ENCODE data around the gene NLK.

DNA sequence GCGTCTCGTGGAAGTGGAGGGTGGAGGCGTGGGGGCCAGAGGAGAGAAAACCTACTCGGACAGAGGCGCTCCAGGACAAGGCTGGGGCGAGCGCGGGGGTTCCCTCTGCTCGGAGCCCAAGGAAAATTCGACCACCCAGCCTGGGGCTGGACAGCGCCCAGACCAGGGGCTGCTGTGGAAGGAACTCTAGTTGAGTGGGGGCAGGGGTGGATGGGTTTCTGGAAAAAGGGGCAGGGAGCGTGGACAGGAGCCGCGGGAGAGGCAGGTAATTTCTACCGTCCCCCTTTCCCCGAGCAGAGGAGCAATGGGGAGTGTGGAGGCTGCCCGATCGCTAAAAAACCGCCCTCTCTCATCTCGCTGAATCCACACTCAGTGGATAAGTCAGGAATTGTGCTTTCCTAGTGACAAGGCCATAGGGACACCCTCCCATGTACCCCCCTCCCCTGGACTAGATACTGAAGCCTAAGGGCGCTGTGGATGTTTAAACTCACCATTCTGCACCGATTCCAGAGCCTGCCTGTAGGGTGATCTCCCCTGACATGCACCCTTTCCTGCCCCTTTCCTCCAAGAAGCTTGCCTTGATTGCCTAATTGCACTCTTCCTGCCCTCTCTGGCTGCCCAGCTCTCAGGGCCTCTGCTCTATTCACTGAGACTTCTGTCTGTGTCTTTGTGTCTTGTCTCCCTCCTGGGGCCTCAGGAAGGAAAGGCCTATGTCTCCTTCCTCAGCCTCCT lies 185.8 kb downstream of the NLK start:
- TF ChIP-seq, protein P1, sequence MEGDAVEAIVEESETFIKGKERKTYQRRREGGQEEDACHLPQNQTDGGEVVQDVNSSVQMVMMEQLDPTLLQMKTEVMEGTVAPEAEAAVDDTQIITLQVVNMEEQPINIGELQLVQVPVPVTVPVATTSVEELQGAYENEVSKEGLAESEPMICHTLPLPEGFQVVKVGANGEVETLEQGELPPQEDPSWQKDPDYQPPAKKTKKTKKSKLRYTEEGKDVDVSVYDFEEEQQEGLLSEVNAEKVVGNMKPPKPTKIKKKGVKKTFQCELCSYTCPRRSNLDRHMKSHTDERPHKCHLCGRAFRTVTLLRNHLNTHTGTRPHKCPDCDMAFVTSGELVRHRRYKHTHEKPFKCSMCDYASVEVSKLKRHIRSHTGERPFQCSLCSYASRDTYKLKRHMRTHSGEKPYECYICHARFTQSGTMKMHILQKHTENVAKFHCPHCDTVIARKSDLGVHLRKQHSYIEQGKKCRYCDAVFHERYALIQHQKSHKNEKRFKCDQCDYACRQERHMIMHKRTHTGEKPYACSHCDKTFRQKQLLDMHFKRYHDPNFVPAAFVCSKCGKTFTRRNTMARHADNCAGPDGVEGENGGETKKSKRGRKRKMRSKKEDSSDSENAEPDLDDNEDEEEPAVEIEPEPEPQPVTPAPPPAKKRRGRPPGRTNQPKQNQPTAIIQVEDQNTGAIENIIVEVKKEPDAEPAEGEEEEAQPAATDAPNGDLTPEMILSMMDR (conservative IDR thresholded peaks at IDR 0.05; ENCODE audit: low read depth, low read length): no peak
- TF ChIP-seq EZH2phosphoT487 (IDR thresholded peaks at IDR 0.05; ENCODE audit: borderline replicate concordance, low read length) (no peak), EZH2 (IDR thresholded peaks at IDR 0.05; ENCODE audit: low read length, unreplicated experiment) (no peak)
